Loucy (cell line): ENCODE results near the gene BCL2.

Source experiments
- H2AFZ ChIP-seq: fragments of 200-600 bp; sonication (generic); 2 replicates; pipeline ENCODE4 v1.6.0; 2016; ENCODE audit warnings: antibody characterized with exemption, mild to moderate bottlenecking, low read length, moderate library complexity
- H3F3A ChIP-seq: fragments of 200-600 bp; 2 replicates; pipeline ENCODE4 v1.6.0; 2016; ENCODE audit warnings: antibody characterized with exemption, low read depth, mild to moderate bottlenecking
- H3K27me3 ChIP-seq: fragments of 200-600 bp; sonication (generic); 2 replicates; pipeline ENCODE4 v1.6.1; 2014; ENCODE audit warnings: low read length, mild to moderate bottlenecking; ENCODE audit not compliant: insufficient read depth, poor library complexity, severe bottlenecking
- H3K36me3 ChIP-seq: fragments of 200-600 bp; sonication (generic); 2 replicates; pipeline ENCODE4 v1.6.1; 2016; ENCODE audit warnings: low read length; ENCODE audit not compliant: insufficient read depth
- H3K4me1 ChIP-seq: fragments of 200-600 bp; sonication (generic); 2 replicates; pipeline ENCODE4 v1.5.1; 2014; ENCODE audit warnings: low read length, mild to moderate bottlenecking; ENCODE audit not compliant: insufficient read depth, poor library complexity, severe bottlenecking
- H3K4me2 ChIP-seq: fragments of 200-600 bp; sonication (generic); 2 replicates; pipeline ENCODE4 v1.6.0; 2014; ENCODE audit warnings: antibody characterized with exemption, low read length, low read depth, mild to moderate bottlenecking; ENCODE audit not compliant: poor library complexity, severe bottlenecking
- H3K4me3 ChIP-seq: fragments of 200-600 bp; sonication (generic); 2 replicates; pipeline ENCODE4 v1.5.1; 2014; ENCODE audit warnings: low read length, mild to moderate bottlenecking, mixed read lengths; ENCODE audit not compliant: poor library complexity, severe bottlenecking
- H3K79me2 ChIP-seq: fragments of 200-600 bp; sonication (generic); 2 replicates; pipeline ENCODE4 v1.6.1; 2014; ENCODE audit warnings: low read length; ENCODE audit not compliant: insufficient read depth
- H3K9ac ChIP-seq: fragments of 200-600 bp; sonication (generic); 2 replicates; pipeline ENCODE4 v1.6.0; 2014; ENCODE audit warnings: mild to moderate bottlenecking, low read depth, low read length, moderate library complexity; ENCODE audit not compliant: poor library complexity, severe bottlenecking
- H3K9me2 ChIP-seq: fragments of 200-600 bp; sonication (generic); replicated peaks from 2 replicates; pipeline ENCODE4 v1.6.1; 2016; ENCODE audit warnings: low read depth, low read length, mixed read lengths
- H3K9me3 ChIP-seq: fragments of 200-600 bp; sonication (generic); 2 replicates; pipeline ENCODE4 v1.6.1; 2014; ENCODE audit warnings: mild to moderate bottlenecking, antibody characterized with exemption, low read length, low read depth; ENCODE audit not compliant: insufficient read depth
- H4K20me1 ChIP-seq: fragments of 200-600 bp; sonication (generic); 2 replicates; pipeline ENCODE4 v1.6.0; 2014; ENCODE audit warnings: antibody characterized with exemption, low read length, mild to moderate bottlenecking; ENCODE audit not compliant: insufficient read depth, poor library complexity, severe bottlenecking
- EZH2phosphoT487 ChIP-seq: fragments of 200-600 bp; IDR thresholded peaks from 2 replicates; pipeline ENCODE4 v1.6.1; 2018; ENCODE audit warnings: antibody characterized with exemption, mild to moderate bottlenecking, moderate library complexity, borderline replicate concordance
- TF ChIP-seq, protein P1 (sequence below): fragments of 200-600 bp; sonication (generic); conservative IDR thresholded peaks from 2 replicates; pipeline ENCODE4 v1.5.1; 2014; ENCODE audit warnings: mild to moderate bottlenecking, antibody characterized with exemption, low read length

The BCL2 gene

DNA sequence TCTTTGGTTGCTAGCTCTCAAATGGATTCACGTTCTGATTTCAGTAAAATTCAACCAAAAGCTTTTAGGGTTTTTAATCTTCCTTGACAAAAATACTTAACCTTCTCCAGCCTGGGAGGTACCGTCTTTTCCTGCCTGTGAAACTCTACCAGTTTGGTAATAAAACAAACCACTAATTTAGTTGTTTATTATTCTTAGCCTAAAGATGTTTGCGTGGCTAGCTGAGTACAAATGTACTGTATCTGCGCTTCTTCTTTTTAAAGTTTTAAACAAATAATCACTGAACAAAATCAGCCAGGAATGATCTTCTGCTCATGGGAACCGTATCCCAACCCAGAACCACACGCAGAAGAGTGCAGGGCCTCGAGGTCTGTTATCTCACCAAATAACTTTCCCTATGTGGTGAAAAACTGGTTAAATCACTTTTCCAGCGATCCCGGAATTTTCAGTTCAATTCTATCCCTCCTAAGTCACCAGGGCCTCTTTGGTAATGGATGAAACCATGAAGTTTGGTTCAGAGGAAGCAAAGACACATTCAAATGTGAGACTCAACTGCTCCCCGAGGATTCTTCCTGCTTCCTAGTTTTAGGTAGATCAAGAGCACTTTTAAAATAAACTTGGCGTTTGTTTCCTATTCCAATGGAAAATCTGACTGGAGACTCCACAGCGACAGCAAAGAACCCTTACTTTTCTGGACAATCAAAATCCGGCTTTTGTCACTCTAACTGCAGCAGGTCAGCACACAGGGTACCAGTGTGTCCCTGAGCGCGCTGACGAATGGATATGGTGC lies 36.1 kb downstream of the BCL2 start:
- Histone ChIP-seq H3K27me3 (no peaks in the 10 kb centered on the region), H2AFZ (no peak overlapping the region), H4K20me1 (peaks cover 6% of the 10 kb centered on the region), H3K4me1 (no peaks in the 10 kb centered on the region), H3K36me3 (peaks cover 8% of the 10 kb centered on the region; the same call in 1 of the 2 replicates), H3K79me2 (peaks cover 87% of the 10 kb centered on the region), H3K9me2 (no peaks in the 10 kb centered on the region), H3K4me2 (no peak overlapping the region), H3K9me3 (no peaks in the 10 kb centered on the region), H3F3A (no peaks in the 10 kb centered on the region), H3K9ac (no peak overlapping the region), H3K4me3 (no peak overlapping the region)
- no peak for TF ChIP-seq EZH2phosphoT487
- TF ChIP-seq, protein P1, sequence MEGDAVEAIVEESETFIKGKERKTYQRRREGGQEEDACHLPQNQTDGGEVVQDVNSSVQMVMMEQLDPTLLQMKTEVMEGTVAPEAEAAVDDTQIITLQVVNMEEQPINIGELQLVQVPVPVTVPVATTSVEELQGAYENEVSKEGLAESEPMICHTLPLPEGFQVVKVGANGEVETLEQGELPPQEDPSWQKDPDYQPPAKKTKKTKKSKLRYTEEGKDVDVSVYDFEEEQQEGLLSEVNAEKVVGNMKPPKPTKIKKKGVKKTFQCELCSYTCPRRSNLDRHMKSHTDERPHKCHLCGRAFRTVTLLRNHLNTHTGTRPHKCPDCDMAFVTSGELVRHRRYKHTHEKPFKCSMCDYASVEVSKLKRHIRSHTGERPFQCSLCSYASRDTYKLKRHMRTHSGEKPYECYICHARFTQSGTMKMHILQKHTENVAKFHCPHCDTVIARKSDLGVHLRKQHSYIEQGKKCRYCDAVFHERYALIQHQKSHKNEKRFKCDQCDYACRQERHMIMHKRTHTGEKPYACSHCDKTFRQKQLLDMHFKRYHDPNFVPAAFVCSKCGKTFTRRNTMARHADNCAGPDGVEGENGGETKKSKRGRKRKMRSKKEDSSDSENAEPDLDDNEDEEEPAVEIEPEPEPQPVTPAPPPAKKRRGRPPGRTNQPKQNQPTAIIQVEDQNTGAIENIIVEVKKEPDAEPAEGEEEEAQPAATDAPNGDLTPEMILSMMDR, result no peak

DNA sequence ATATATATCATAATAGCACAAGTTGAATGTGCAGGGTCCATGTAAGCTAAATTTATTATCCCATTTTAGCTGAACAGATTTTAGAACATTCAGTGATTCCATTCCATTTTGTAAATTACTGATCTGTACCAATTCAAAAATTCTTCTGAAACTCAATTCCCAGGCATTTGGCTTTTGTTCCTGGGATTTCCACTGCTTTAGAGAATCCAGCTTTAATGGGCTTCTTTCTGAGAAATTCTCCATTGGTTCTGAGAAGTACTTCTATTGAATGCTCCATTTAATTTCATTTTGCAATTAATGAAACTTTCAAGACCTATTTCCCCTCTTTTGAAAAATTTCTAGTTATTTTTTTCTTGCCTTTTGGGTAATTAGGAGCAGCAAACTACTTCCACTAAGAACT lies 36.8 kb downstream of the BCL2 start:
- Histone ChIP-seq H3K79me2 (peaks cover 87% of the 10 kb centered on the region), H3K9me2 (no peaks in the 10 kb centered on the region)

DNA sequence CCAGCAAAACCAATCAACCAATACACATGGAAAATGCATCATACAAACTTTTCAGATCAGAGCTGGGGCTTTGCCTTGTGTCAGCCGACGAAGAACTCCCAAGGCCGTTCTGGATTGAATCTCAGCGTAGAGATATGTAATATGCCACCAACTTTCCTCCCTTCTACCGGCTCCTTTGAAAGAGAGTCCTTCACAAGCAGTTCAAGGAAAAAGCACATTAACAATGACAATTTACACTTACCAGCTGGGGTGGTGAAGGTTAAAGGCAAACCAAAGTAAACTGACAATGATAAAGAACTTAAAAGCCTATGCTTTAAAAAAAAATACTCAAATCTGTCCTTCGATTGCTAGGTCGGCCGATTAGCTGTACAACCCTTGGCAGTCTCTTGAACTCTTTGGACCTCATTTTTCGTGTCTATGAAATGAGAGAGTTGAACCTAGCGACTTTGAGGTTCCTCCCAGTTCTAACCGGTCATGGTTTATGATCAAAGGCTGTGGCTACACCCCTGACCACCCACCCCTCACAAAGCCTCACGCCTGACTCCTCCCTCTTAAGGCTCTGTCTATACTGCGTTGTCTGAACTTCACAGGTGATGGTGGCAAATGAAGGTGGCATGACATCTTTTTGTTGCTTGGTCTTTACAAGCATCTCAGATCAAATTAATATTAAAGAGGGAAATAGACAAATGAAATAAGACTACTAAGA lies 46.2 kb downstream of the BCL2 start:
- TF ChIP-seq, protein P1, result no peak
- no peak for TF ChIP-seq EZH2phosphoT487
- Histone ChIP-seq H3K27me3 (no peaks in the 10 kb centered on the region), H3K9ac (no peak overlapping the region), H4K20me1 (peaks cover 6% of the 10 kb centered on the region), H3K4me3 (no peak overlapping the region), H3K9me2 (no peaks in the 10 kb centered on the region), H3K4me2 (peak overlapping the region; percentile 16), H3K79me2 (peaks cover 71% of the 10 kb centered on the region), H3F3A (no peaks in the 10 kb centered on the region), H3K4me1 (peaks cover 11% of the 10 kb centered on the region), H3K36me3 (no peaks in the 10 kb centered on the region), H2AFZ (no peak overlapping the region), H3K9me3 (no peaks in the 10 kb centered on the region)

More for the DNA sequence above, 36.8 kb downstream of the BCL2 start:
- H4K20me1 ChIP-seq, result no peaks in the 10 kb centered on the region
- no peaks in the 10 kb centered on the region for H3K27me3 ChIP-seq
- no peaks in the 10 kb centered on the region for H3F3A ChIP-seq
- H3K9ac ChIP-seq, result no peak overlapping the region
- TF ChIP-seq EZH2phosphoT487, result no peak
- TF ChIP-seq, protein P1, result no peak
- peaks cover 8% of the 10 kb centered on the region; the same call in 1 of the 2 replicates for H3K36me3 ChIP-seq
- H3K4me2 ChIP-seq, result no peak overlapping the region
- H3K9me3 ChIP-seq, result no peaks in the 10 kb centered on the region
- H3K4me1 ChIP-seq, result no peaks in the 10 kb centered on the region
- H3K4me3 ChIP-seq, result no peak overlapping the region
- no peak overlapping the region for H2AFZ ChIP-seq
